Activated naive CD4-positive, alpha-beta T cell treated with anti-CD3 and anti-CD28 coated beads for 36 hours (primary cell): ENCODE measurements around the gene APBB2. TPM values are rescaled to one million over a fixed set of nuclear protein-coding genes. Genes with fewer than 3 reads are reported as not detected.

Source experiments
- CTCF ChIA-PET: fragments of 350-600 bp; sonication (Branson Sonifier 250); formaldehyde crosslinking; loops from one replicate; lab custom pipeline; 2021; ENCODE audit warnings: antibody characterized with exemption; lab: Charles Lee
- DNase-seq: peaks from one replicate; pipeline ENCODE4 v3.0.0-alpha.2; 2020
- H3K27ac Mint-ChIP-seq: one replicate; pipeline ENCODE4 v1.8.0; 2021; ENCODE audit warnings: mild to moderate bottlenecking, mixed read lengths
- H3K27me3 Mint-ChIP-seq: one replicate; pipeline ENCODE4 v1.8.0; 2021; ENCODE audit warnings: low read depth, mixed read lengths
- H3K36me3 Mint-ChIP-seq: one replicate; pipeline ENCODE4 v1.8.0; 2021; ENCODE audit warnings: low read depth, mixed read lengths
- H3K4me1 Mint-ChIP-seq: one replicate; pipeline ENCODE4 v1.8.0; 2021; ENCODE audit warnings: low read depth, mixed read lengths
- H3K4me3 Mint-ChIP-seq: one replicate; pipeline ENCODE4 v1.8.0; 2021; ENCODE audit warnings: mild to moderate bottlenecking, moderate library complexity, mixed read lengths
- H3K9me3 Mint-ChIP-seq: one replicate; pipeline ENCODE4 v1.8.0; 2021; ENCODE audit warnings: mixed read lengths
- intact Hi-C: fragments of 100-400 bp; cut with micrococcal nuclease; formaldehyde crosslinking; loops from one replicate; pipeline ENCODE4 v1.15.1; 2023
- total RNA-seq, 2 experiments: library from RNA; stranded (reverse); gene quantifications; one replicate each; pipeline ENCODE4 v1.2.3, GENCODE V29; 2021

APBB2 gene
- total RNA-seq, 2 experiments from 2014 or later, result 4.5 to 4.8 TPM

- peaks cover 11% of the 10 kb centered on the region for H3K36me3 Mint-ChIP-seq
- H3K4me1 Mint-ChIP-seq, result no peaks in the 10 kb centered on the region
- no peak overlapping the region for H3K4me3 Mint-ChIP-seq
- DNase-seq, result no peak
- no peaks in the 10 kb centered on the region for H3K27me3 Mint-ChIP-seq
- peaks cover 35% of the 10 kb centered on the region for H3K9me3 Mint-ChIP-seq
- intact Hi-C loops, result no loop called here
- CTCF ChIA-PET, result interaction anchor here (0.6 to 0.7 kb wide), 2 partner anchors 231 to 594 kb away, joined by 3 read pairs; no protein-coding TSS in a partner anchor
- no peak overlapping the region for H3K27ac Mint-ChIP-seq
Measured at GRCh38 chr4:41026971-41027370, 187.4 kb downstream of the APBB2 start.

GRCh38 chr4:41025824-41026223, 188.5 kb downstream of the APBB2 start:
- H3K9me3 Mint-ChIP-seq, result peaks cover 38% of the 10 kb centered on the region
- no peak overlapping the region for H3K4me3 Mint-ChIP-seq
- intact Hi-C loops, result no loop called here
- no peak overlapping the region for H3K27ac Mint-ChIP-seq
- no peak for DNase-seq
- H3K27me3 Mint-ChIP-seq, result no peaks in the 10 kb centered on the region
- CTCF ChIA-PET, result no interaction called here
- H3K4me1 Mint-ChIP-seq, result no peaks in the 10 kb centered on the region
- peaks cover 11% of the 10 kb centered on the region for H3K36me3 Mint-ChIP-seq

GRCh38 chr4:41024556-41025491, 189.5 kb downstream of the APBB2 start:
- Mint-ChIP-seq H3K9me3 (peaks cover 38% of the 10 kb centered on the region), H3K4me3 (no peak overlapping the region), H3K4me1 (no peaks in the 10 kb centered on the region), H3K36me3 (peaks cover 11% of the 10 kb centered on the region), H3K27me3 (no peaks in the 10 kb centered on the region), H3K27ac (no peak overlapping the region)
- intact Hi-C loops, result no loop called here
- CTCF ChIA-PET, result no interaction called here
- DNase-seq, result no peak

- Mint-ChIP-seq H3K36me3 (peaks cover 11% of the 10 kb centered on the region), H3K27me3 (no peaks in the 10 kb centered on the region), H3K4me1 (no peaks in the 10 kb centered on the region), H3K27ac (no peak overlapping the region), H3K4me3 (no peak overlapping the region), H3K9me3 (peaks cover 30% of the 10 kb centered on the region)
- intact Hi-C loops, result no loop called here
- CTCF ChIA-PET, result no interaction called here
- no peak for DNase-seq
Measured at GRCh38 chr4:41022116-41022515, 192.2 kb downstream of the APBB2 start.

GRCh38 chr4:41015016-41015675, 199.2 kb downstream of the APBB2 start:
- Mint-ChIP-seq H3K27ac (no peak overlapping the region), H3K4me1 (no peaks in the 10 kb centered on the region), H3K9me3 (no peaks in the 10 kb centered on the region), H3K27me3 (peaks cover 2% of the 10 kb centered on the region), H3K4me3 (no peak overlapping the region), H3K36me3 (no peaks in the 10 kb centered on the region)
- CTCF ChIA-PET, result no interaction called here
- intact Hi-C loops, result no loop called here
- DNase-seq, result no peak

- H3K4me1 Mint-ChIP-seq, result no peaks in the 10 kb centered on the region
- CTCF ChIA-PET, result no interaction called here
- H3K4me3 Mint-ChIP-seq, result no peak overlapping the region
- H3K9me3 Mint-ChIP-seq, result no peaks in the 10 kb centered on the region
- H3K27me3 Mint-ChIP-seq, result peaks cover 2% of the 10 kb centered on the region
- H3K27ac Mint-ChIP-seq, result no peak overlapping the region
- intact Hi-C loops, result no loop called here
- H3K36me3 Mint-ChIP-seq, result no peaks in the 10 kb centered on the region
- DNase-seq, result no peak
Measured at GRCh38 chr4:41014158-41014557, 200.2 kb downstream of the APBB2 start.

GRCh38 chr4:41013746-41014145, 200.6 kb downstream of the APBB2 start:
- H3K4me3 Mint-ChIP-seq, result no peak overlapping the region
- H3K4me1 Mint-ChIP-seq, result no peaks in the 10 kb centered on the region
- no peaks in the 10 kb centered on the region for H3K9me3 Mint-ChIP-seq
- no peaks in the 10 kb centered on the region for H3K36me3 Mint-ChIP-seq
- DNase-seq, result no peak
- intact Hi-C loops, result no loop called here
- H3K27me3 Mint-ChIP-seq, result peaks cover 2% of the 10 kb centered on the region
- H3K27ac Mint-ChIP-seq, result no peak overlapping the region
- CTCF ChIA-PET, result no interaction called here

- intact Hi-C loops, result no loop called here
- H3K27me3 Mint-ChIP-seq, result peaks cover 2% of the 10 kb centered on the region
- H3K4me1 Mint-ChIP-seq, result no peaks in the 10 kb centered on the region
- no peak for DNase-seq
- no peak overlapping the region for H3K27ac Mint-ChIP-seq
- no peaks in the 10 kb centered on the region for H3K9me3 Mint-ChIP-seq
- CTCF ChIA-PET, result no interaction called here
- H3K4me3 Mint-ChIP-seq, result no peak overlapping the region
- no peaks in the 10 kb centered on the region for H3K36me3 Mint-ChIP-seq
Measured at GRCh38 chr4:41012911-41013310, 201.4 kb downstream of the APBB2 start.

GRCh38 chr4:41012293-41012692, 202.0 kb downstream of the APBB2 start:
- no peak for DNase-seq
- Mint-ChIP-seq H3K4me3 (no peak overlapping the region), H3K27ac (no peak overlapping the region), H3K9me3 (no peaks in the 10 kb centered on the region), H3K27me3 (peaks cover 2% of the 10 kb centered on the region), H3K36me3 (no peaks in the 10 kb centered on the region), H3K4me1 (no peaks in the 10 kb centered on the region)
- CTCF ChIA-PET, result no interaction called here
- intact Hi-C loops, result no loop called here

- no peaks in the 10 kb centered on the region for H3K9me3 Mint-ChIP-seq
- no peak overlapping the region for H3K27ac Mint-ChIP-seq
- no peaks in the 10 kb centered on the region for H3K36me3 Mint-ChIP-seq
- intact Hi-C loops, result no loop called here
- CTCF ChIA-PET, result no interaction called here
- DNase-seq, result no peak
- peaks cover 2% of the 10 kb centered on the region for H3K27me3 Mint-ChIP-seq
- H3K4me1 Mint-ChIP-seq, result no peaks in the 10 kb centered on the region
- no peak overlapping the region for H3K4me3 Mint-ChIP-seq
Measured at GRCh38 chr4:41009411-41009810, 204.9 kb downstream of the APBB2 start.

- H3K4me1 Mint-ChIP-seq, result no peaks in the 10 kb centered on the region
- DNase-seq, result no peak
- no peaks in the 10 kb centered on the region for H3K36me3 Mint-ChIP-seq
- H3K27ac Mint-ChIP-seq, result no peak overlapping the region
- no peaks in the 10 kb centered on the region for H3K9me3 Mint-ChIP-seq
- H3K27me3 Mint-ChIP-seq, result peaks cover 4% of the 10 kb centered on the region
- intact Hi-C loops, result no loop called here
- H3K4me3 Mint-ChIP-seq, result no peak overlapping the region
- CTCF ChIA-PET, result no interaction called here
Measured at GRCh38 chr4:41006141-41006540, 208.2 kb downstream of the APBB2 start.

- Mint-ChIP-seq H3K9me3 (no peaks in the 10 kb centered on the region), H3K27me3 (peaks cover 4% of the 10 kb centered on the region), H3K4me3 (no peak overlapping the region), H3K4me1 (no peaks in the 10 kb centered on the region), H3K36me3 (no peaks in the 10 kb centered on the region), H3K27ac (no peak overlapping the region)
- CTCF ChIA-PET, result no interaction called here
- intact Hi-C loops, result no loop called here
- DNase-seq, result no peak
Measured at GRCh38 chr4:41002309-41002708, 212.0 kb downstream of the APBB2 start.

GRCh38 chr4:41000356-41000755, 214.0 kb downstream of the APBB2 start:
- CTCF ChIA-PET, result no interaction called here
- Mint-ChIP-seq H3K4me3 (no peak overlapping the region), H3K4me1 (no peaks in the 10 kb centered on the region), H3K36me3 (no peaks in the 10 kb centered on the region), H3K27me3 (peaks cover 8% of the 10 kb centered on the region), H3K27ac (no peak overlapping the region), H3K9me3 (no peaks in the 10 kb centered on the region)
- DNase-seq, result no peak
- intact Hi-C loops, result no loop called here
